Endodermal cell (in vitro differentiated cells): Measurements from ENCODE around the gene F7. TPM values are rescaled to one million over a fixed set of nuclear protein-coding genes. Genes with fewer than 3 reads are reported as not detected.

Experiments used
- DNase-seq: peaks from one replicate; pipeline ENCODE4 v3.0.0-alpha.2; 2017
- H3K27ac ChIP-seq: 2 replicates; pipeline ENCODE4 v1.5.1; 2013; ENCODE audit warnings: mild to moderate bottlenecking, low read depth, low read length, moderate library complexity
- H3K27me3 ChIP-seq: 2 replicates; pipeline ENCODE4 v1.6.1; 2013; ENCODE audit warnings: mild to moderate bottlenecking, low read length, moderate library complexity; ENCODE audit not compliant: insufficient read depth, control insufficient read depth, poor library complexity, severe bottlenecking
- H3K36me3 ChIP-seq: 2 replicates; pipeline ENCODE4 v1.7.0; 2013; ENCODE audit warnings: mild to moderate bottlenecking, low read length, moderate library complexity; ENCODE audit not compliant: control insufficient read depth, insufficient read depth
- H3K4me1 ChIP-seq: one replicate; pipeline ENCODE4 v1.7.0; 2013; ENCODE audit warnings: low read length; ENCODE audit not compliant: control insufficient read depth, insufficient read depth
- H3K4me3 ChIP-seq: 2 replicates; pipeline ENCODE4 v1.5.1; 2013; ENCODE audit warnings: mild to moderate bottlenecking, low read length, moderate library complexity
- H3K9ac ChIP-seq: 2 replicates; pipeline ENCODE4 v1.6.1; 2013; ENCODE audit warnings: mild to moderate bottlenecking, low read length, moderate library complexity; ENCODE audit not compliant: poor library complexity, severe bottlenecking; ENCODE audit errors: extremely low read depth
- H3K9me3 ChIP-seq: 2 replicates; pipeline ENCODE4 v1.6.1; 2013; ENCODE audit warnings: mild to moderate bottlenecking, low read length, moderate library complexity; ENCODE audit not compliant: control insufficient read depth
- H3K27ac Mint-ChIP-seq: 2 replicates; pipeline ENCODE4 v1.8.0; 2020; ENCODE audit warnings: mixed read lengths
- H3K27me3 Mint-ChIP-seq: 2 replicates; pipeline ENCODE4 v1.8.0; 2021; ENCODE audit warnings: mild to moderate bottlenecking, mixed read lengths; ENCODE audit not compliant: insufficient read depth
- H3K36me3 Mint-ChIP-seq: 2 replicates; pipeline ENCODE4 v1.8.0; 2020; ENCODE audit warnings: low read depth, mixed read lengths
- H3K4me1 Mint-ChIP-seq: 2 replicates; pipeline ENCODE4 v1.8.0; 2020; ENCODE audit warnings: mixed read lengths
- H3K4me3 Mint-ChIP-seq: 2 replicates; pipeline ENCODE4 v1.8.0; 2020; ENCODE audit warnings: mild to moderate bottlenecking, moderate library complexity, mixed read lengths
- H3K9me3 Mint-ChIP-seq: 2 replicates; pipeline ENCODE4 v1.8.0; 2020; ENCODE audit warnings: mild to moderate bottlenecking, mixed read lengths
- WGBS, 2 experiments: methylation state at CpG; one replicate each; pipeline versions ENCODE4 v1.1.5 to v1.1.7; 2013; ENCODE audit warnings: missing lambda C conversion rate in 2 of 2, mixed read lengths in 1 of 2; ENCODE audit not compliant: insufficient coverage in 1 of 2, insufficient read length in 1 of 2; 5-methylcytosine and 5-hydroxymethylcytosine counted together
- total RNA-seq, 2 donors: library from RNA; stranded (reverse); fragmentation: NEBNext Ultra II Directional in 1 of 2; extraction: Animal tissue kit (Norgen Biotek cat#: 25700) in 1 of 2; gene quantifications; 2 replicates in 1 of 2; 3 replicates in 1 of 2; pipeline ENCODE4 v1.2.1, GENCODE V29; 2021
- TF ChIP-seq, protein P1 (sequence below): fragments of 200-600 bp; sonication (generic); conservative IDR thresholded peaks from 2 replicates; pipeline ENCODE4 v1.5.0; 2021; ENCODE audit warnings: antibody characterized with exemption, mild to moderate bottlenecking

F7 gene
- total RNA-seq, 2 donors from 2014 or later = 4.7 to 6.4 TPM

DNA sequence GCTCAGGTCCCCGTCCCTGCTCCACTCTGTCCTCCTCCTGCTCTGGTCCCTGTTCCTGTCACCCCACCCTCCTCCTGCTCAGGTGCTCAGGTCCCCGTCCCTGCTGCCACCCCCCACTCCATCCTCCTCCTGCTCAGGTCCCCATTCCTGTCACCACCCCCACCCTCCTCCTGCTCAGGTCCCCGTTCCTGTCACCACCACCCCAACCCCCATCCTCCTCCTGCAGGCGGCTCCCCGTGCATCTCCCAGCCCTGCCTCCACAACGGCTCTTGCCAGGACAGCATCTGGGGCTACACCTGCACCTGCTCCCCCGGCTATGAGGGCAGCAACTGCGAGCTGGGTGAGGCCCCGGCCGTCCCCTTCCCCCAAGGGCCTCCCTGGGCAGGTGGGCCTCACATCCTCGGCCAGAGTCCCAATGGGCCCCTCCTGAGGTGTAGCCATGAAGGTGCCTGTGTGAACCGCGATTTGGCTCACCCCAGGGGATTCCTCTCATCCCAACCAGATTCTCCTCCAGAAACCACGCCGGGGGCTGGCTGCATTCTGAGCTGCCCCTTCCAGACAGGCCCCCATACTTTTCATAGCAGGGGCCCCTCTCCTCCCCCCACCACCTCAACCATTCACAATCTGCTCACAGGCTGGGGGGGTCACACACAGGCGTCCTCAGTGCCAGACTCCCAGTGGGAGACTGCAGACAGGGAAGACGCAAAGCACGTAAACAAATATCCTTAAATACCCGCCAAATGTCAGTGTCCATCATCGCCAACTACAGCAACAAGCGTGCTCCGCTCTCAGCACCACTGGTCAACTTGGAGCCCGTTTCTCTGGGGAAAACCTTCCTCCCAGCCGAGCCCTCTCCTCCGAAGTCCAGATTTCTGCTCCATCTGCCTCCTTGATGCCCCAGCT is 57.4 kb downstream of the F7 start:
- TF ChIP-seq, protein P1, sequence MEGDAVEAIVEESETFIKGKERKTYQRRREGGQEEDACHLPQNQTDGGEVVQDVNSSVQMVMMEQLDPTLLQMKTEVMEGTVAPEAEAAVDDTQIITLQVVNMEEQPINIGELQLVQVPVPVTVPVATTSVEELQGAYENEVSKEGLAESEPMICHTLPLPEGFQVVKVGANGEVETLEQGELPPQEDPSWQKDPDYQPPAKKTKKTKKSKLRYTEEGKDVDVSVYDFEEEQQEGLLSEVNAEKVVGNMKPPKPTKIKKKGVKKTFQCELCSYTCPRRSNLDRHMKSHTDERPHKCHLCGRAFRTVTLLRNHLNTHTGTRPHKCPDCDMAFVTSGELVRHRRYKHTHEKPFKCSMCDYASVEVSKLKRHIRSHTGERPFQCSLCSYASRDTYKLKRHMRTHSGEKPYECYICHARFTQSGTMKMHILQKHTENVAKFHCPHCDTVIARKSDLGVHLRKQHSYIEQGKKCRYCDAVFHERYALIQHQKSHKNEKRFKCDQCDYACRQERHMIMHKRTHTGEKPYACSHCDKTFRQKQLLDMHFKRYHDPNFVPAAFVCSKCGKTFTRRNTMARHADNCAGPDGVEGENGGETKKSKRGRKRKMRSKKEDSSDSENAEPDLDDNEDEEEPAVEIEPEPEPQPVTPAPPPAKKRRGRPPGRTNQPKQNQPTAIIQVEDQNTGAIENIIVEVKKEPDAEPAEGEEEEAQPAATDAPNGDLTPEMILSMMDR = no peak
- Histone ChIP-seq H3K9ac (no peak overlapping the region), H3K4me1 (peaks cover 20% of the 10 kb centered on the region), H3K27me3 (no peaks in the 10 kb centered on the region), H3K4me3 (no peak overlapping the region), H3K9me3 (peaks cover 9% of the 10 kb centered on the region), H3K36me3 (peaks cover 9% of the 10 kb centered on the region), H3K27ac (no peak overlapping the region)
- peaks cover 9% of the 10 kb centered on the region for H3K9me3 Mint-ChIP-seq
- WGBS, 2 experiments = 68 to 90% methylated on average over 10 to 25 of the region's 25 CpGs
- peak overlapping the region; percentile 61 for H3K27ac Mint-ChIP-seq
- H3K4me1 Mint-ChIP-seq = peaks cover 35% of the 10 kb centered on the region
- H3K27me3 Mint-ChIP-seq = no peaks in the 10 kb centered on the region
- H3K36me3 Mint-ChIP-seq = peaks cover 26% of the 10 kb centered on the region
- peak; percentile 66 for DNase-seq
- no peak overlapping the region for H3K4me3 Mint-ChIP-seq

DNA sequence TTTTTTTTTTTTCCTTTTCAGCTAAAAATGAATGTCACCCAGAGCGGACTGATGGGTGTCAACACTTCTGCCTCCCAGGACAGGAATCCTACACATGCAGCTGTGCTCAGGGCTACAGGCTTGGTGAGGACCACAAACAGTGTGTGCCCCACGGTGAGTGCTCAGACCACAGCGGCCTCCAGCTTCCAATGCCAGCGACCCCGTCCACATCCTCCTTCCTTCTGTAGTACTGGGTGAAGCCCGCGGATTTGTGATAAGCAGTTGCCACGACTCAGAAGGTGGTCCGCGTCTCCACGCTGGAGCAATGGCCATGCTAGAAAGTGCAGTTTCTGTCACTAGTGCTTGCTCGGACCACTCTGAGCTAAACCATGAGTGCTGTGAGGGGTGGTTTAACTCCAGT is 58.9 kb downstream of the F7 start:
- Mint-ChIP-seq H3K4me1 (peaks cover 28% of the 10 kb centered on the region), H3K36me3 (peaks cover 38% of the 10 kb centered on the region), H3K9me3 (peaks cover 12% of the 10 kb centered on the region), H3K27me3 (no peaks in the 10 kb centered on the region), H3K27ac (peak overlapping the region; percentile 55), H3K4me3 (no peak overlapping the region)
- DNase-seq = peak; percentile 44
- Histone ChIP-seq H3K27ac (no peak overlapping the region), H3K9ac (no peak overlapping the region), H3K4me1 (peaks cover 11% of the 10 kb centered on the region), H3K9me3 (peaks cover 12% of the 10 kb centered on the region), H3K4me3 (no peak overlapping the region), H3K36me3 (peaks cover 23% of the 10 kb centered on the region), H3K27me3 (no peaks in the 10 kb centered on the region)
- TF ChIP-seq, protein P1 = no peak
- 91 to 95% methylated on average over 10 to 12 of the region's 12 CpGs for WGBS, 2 experiments

DNA sequence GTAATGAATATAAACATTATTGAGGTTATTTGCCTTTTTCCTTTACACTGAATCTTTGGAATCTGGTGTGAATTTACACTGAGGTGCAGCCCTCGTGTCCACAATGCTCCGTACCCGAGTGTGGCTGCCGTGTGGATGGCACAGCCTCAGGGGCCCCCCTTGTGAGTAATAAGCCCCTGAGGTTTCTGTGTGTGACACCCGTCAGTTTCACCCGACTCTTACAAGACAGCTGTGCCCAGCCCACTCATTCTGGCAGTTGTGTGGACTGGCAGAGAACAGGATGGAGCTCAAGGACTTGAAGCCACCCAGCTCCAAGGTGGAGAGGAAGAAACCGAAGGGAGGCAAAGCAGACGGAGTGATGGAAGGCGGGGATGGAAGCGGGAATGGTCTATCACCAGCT is 60.7 kb downstream of the F7 start:
- 87 to 95% methylated on average over 8 to 10 of the region's 10 CpGs for WGBS, 2 experiments
- H3K4me3 ChIP-seq = no peak overlapping the region
- peaks cover 45% of the 10 kb centered on the region for H3K36me3 Mint-ChIP-seq
- H3K36me3 ChIP-seq = peaks cover 27% of the 10 kb centered on the region
- H3K9me3 ChIP-seq = peaks cover 12% of the 10 kb centered on the region
- H3K27me3 Mint-ChIP-seq = no peaks in the 10 kb centered on the region
- H3K9ac ChIP-seq = no peak overlapping the region
- H3K4me3 Mint-ChIP-seq = no peak overlapping the region
- H3K9me3 Mint-ChIP-seq = peaks cover 12% of the 10 kb centered on the region
- peaks cover 20% of the 10 kb centered on the region for H3K4me1 ChIP-seq
- TF ChIP-seq, protein P1 = no peak
- H3K4me1 Mint-ChIP-seq = peaks cover 33% of the 10 kb centered on the region
- no peaks in the 10 kb centered on the region for H3K27me3 ChIP-seq
- peak; percentile 32 for DNase-seq
- no peak overlapping the region for H3K27ac ChIP-seq
- H3K27ac Mint-ChIP-seq = no peak overlapping the region
